ENCODE data around the gene SDK1. TPM values are rescaled to one million over a fixed set of nuclear protein-coding genes. Genes with fewer than 3 reads are reported as not detected.

The SDK1 gene
- total RNA-seq, 1 donor from 2014 or later: 3.9 TPM

DNA sequence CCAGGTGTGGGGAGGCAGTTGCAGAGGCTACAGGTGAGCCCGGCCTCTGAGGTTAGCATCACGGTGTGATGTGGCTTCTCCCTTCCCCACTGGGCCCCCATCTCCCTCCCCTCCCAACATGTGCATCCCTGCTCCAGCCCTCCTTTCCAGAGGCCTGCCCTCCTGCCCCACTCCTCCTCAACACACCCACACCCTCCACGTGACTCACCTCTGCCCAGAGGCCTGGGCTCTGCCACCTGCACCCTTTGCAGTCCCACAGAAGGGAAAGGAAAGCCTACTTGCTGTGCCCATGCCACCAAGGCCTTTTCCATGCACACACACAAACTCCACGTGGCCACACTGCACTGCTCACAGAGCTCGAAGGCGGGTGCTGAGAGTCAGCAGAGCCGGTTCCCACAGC lies 880.4 kb downstream of the SDK1 start:
- TF ChIP-seq, protein P1, sequence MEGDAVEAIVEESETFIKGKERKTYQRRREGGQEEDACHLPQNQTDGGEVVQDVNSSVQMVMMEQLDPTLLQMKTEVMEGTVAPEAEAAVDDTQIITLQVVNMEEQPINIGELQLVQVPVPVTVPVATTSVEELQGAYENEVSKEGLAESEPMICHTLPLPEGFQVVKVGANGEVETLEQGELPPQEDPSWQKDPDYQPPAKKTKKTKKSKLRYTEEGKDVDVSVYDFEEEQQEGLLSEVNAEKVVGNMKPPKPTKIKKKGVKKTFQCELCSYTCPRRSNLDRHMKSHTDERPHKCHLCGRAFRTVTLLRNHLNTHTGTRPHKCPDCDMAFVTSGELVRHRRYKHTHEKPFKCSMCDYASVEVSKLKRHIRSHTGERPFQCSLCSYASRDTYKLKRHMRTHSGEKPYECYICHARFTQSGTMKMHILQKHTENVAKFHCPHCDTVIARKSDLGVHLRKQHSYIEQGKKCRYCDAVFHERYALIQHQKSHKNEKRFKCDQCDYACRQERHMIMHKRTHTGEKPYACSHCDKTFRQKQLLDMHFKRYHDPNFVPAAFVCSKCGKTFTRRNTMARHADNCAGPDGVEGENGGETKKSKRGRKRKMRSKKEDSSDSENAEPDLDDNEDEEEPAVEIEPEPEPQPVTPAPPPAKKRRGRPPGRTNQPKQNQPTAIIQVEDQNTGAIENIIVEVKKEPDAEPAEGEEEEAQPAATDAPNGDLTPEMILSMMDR (IDR thresholded peaks at IDR 0.05; ENCODE audit: insufficient read depth, low read length, poor library complexity, severe bottlenecking): no peak
- no peak for DNase-seq (ENCODE audit: low read depth)
- H3K36me3 ChIP-seq (ENCODE audit: control insufficient read depth, insufficient read depth, low read length): no peaks in the 10 kb centered on the region
- H3K27me3 ChIP-seq (ENCODE audit: control insufficient read depth, insufficient read depth, low read length): no peaks in the 10 kb centered on the region
- no peak overlapping the region for H3K4me3 ChIP-seq (ENCODE audit: low read depth, low read length)

DNA sequence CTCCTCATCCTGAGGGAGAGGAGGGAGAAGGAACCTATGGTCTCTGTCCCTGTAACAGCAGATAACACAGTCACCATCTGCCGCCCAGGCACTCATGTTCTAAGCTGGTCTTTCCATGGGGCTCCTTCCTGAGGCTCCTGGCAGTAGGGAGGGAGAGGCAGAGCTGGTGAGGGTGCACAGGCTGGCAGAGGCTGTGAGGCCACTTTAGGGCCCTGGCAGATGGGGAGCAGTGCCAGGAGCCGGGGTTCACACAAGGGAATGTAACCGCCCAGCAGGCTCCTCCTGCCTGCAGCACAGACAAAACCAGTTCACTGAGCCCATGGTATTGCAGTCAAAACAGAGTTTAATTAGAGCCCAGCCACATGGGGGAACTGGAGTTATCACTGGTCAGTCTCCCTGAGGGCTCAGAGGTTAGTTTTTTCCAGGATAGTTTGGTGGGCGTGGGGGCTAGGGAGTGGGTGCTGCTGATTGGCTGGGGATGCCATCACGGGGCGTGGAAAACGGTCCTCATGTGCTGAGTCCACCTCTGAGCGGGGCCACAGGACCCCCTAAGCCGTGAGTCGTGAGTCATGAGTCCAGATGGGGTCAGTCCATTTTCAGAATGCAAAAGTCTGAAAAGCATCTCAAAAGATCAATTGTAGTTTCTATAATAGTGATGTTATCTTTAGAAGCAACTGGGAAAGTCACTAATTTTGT lies 881.7 kb downstream of the SDK1 start:
- Histone ChIP-seq H3K36me3 (ENCODE audit: control insufficient read depth, insufficient read depth, low read length) (no peaks in the 10 kb centered on the region), H3K4me3 (ENCODE audit: low read depth, low read length) (no peak overlapping the region), H3K27me3 (ENCODE audit: control insufficient read depth, insufficient read depth, low read length) (no peaks in the 10 kb centered on the region)
- DNase-seq (ENCODE audit: low read depth): no peak
- TF ChIP-seq, protein P1 (IDR thresholded peaks at IDR 0.05; ENCODE audit: insufficient read depth, low read length, poor library complexity, severe bottlenecking): no peak

DNA sequence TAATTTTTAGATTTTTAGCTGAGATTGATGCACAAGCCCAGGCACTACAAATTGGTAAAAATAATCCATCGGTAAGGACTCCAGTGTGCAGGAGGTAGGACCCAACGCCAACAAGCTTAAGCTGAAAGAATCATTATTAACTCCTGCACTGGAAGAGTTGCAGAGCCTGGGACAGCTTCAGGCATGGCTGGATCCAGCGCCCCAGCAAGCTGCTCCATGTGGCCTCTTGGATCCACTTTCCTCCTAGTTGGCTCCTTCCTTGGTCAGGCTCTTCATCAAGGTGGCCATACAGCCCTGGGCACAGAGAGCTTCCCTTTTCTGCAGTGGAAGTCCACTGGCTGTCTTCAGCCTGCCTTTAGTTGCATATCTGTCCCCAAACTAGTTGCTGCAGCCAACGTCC lies 883.6 kb downstream of the SDK1 start:
- H3K36me3 ChIP-seq (ENCODE audit: control insufficient read depth, insufficient read depth, low read length): no peaks in the 10 kb centered on the region
- TF ChIP-seq, protein P1 (IDR thresholded peaks at IDR 0.05; ENCODE audit: insufficient read depth, low read length, poor library complexity, severe bottlenecking): no peak

DNA sequence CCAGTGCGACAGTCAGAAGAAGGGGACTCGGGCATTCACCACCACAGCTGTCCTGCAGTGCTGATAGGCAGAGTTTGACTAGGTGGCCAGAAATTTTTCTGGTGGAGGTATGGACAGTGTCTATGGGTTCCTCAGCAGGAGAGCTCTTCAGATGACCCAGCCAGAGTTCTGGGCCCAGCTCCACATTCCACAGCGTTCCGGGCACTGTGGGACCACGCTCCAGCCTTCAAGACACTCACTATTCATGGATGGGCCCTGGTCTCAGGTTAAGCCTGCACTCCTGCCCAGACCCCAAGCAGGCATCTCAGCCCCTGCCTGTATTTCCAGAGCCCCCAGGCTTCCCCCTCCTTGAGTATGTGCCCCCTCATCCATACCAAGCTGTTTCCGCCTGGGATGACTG lies 884.1 kb downstream of the SDK1 start:
- Histone ChIP-seq H3K4me3 (ENCODE audit: low read depth, low read length) (no peak overlapping the region), H3K27me3 (ENCODE audit: control insufficient read depth, insufficient read depth, low read length) (no peaks in the 10 kb centered on the region), H3K36me3 (ENCODE audit: control insufficient read depth, insufficient read depth, low read length) (no peaks in the 10 kb centered on the region)
- DNase-seq (ENCODE audit: low read depth): no peak
- TF ChIP-seq, protein P1 (IDR thresholded peaks at IDR 0.05; ENCODE audit: insufficient read depth, low read length, poor library complexity, severe bottlenecking): no peak

More for the DNA sequence above, 883.6 kb downstream of the SDK1 start:
- H3K27me3 ChIP-seq (ENCODE audit: control insufficient read depth, insufficient read depth, low read length): no peaks in the 10 kb centered on the region
- no peak for DNase-seq (ENCODE audit: low read depth)
- H3K4me3 ChIP-seq (ENCODE audit: low read depth, low read length): no peak overlapping the region

DNA sequence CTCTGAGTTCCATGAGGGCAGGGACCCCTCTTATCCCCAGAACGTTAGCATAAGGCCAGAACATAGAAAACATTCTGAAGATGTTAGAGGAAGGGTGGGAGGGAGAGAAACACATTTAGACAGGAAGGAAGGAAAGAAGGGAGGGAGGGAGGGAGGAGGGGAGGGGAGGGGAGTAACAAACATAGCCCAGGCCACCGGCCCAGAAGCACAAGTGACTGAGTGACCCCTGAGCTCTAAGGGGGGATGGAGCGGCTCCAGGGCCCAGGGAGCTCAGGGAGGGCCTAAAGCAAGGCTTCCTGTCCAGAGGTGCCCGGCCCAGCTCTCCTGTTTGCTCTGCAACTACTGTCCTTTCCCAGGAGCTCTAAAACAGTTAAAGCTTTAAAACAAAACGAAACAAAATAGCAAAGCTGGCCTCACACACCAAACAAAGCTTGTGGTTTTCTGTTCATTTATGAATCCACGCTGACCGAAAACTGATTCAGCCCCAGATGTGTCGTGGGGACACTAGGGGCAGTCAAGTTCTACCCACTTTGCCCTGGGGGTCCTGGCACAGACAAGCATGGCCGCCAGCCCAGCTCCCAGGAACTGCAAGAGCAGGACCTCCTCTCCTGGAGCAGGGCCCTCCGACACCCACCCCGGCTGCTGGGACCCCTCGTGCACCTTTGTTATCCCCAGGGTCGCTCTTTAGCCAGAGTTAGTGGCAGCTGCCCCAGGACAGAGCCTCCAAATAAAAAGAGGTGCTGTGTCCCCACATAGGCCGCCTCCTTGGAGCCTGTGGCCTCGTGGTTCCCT lies 884.9 kb downstream of the SDK1 start:
- Histone ChIP-seq H3K4me3 (ENCODE audit: low read depth, low read length) (no peak overlapping the region), H3K27me3 (ENCODE audit: control insufficient read depth, insufficient read depth, low read length) (no peaks in the 10 kb centered on the region), H3K36me3 (ENCODE audit: control insufficient read depth, insufficient read depth, low read length) (no peaks in the 10 kb centered on the region)
- no peak for DNase-seq (ENCODE audit: low read depth)
- TF ChIP-seq, protein P1 (IDR thresholded peaks at IDR 0.05; ENCODE audit: insufficient read depth, low read length, poor library complexity, severe bottlenecking): no peak

Data from kidney epithelial cell (primary cell).